Spinal cord (tissue), 10 donors: Measurements from ENCODE around the gene TACR1. TPM values are rescaled to one million over a fixed set of nuclear protein-coding genes. Genes with fewer than 3 reads are reported as not detected.

Experiments used
- DNase-seq, 6 donors: peaks; one replicate each; pipeline versions ENCODE4 v3.0.0 to v3.0.0-alpha.2; 2013 to 2015; ENCODE audit warnings: low spot score in 6 of 6, low read depth in 4 of 6
- H3K27ac ChIP-seq: one replicate; pipeline ENCODE4 v1.5.1; 2013; ENCODE audit warnings: low read depth, low read length, control low read depth
- H3K27me3 ChIP-seq: one replicate; pipeline ENCODE4 v1.6.1; 2013; ENCODE audit warnings: low read length; ENCODE audit not compliant: control insufficient read depth, insufficient read depth
- H3K36me3 ChIP-seq: one replicate; pipeline ENCODE4 v1.6.1; 2013; ENCODE audit warnings: low read length; ENCODE audit not compliant: control insufficient read depth, insufficient read depth
- H3K4me1 ChIP-seq: one replicate; pipeline ENCODE4 v1.6.1; 2013; ENCODE audit warnings: low read length; ENCODE audit not compliant: control insufficient read depth, insufficient read depth
- H3K4me3 ChIP-seq: one replicate; pipeline ENCODE4 v1.5.1; 2013; ENCODE audit warnings: low read depth, low read length, control low read depth
- H3K9me3 ChIP-seq: one replicate; pipeline ENCODE4 v1.6.1; 2013; ENCODE audit warnings: low read length; ENCODE audit not compliant: control insufficient read depth, insufficient read depth
- WGBS: methylation state at CpG from one replicate; pipeline ENCODE4 v1.1.5; 2013; ENCODE audit warnings: missing lambda C conversion rate; ENCODE audit not compliant: insufficient coverage; 5-methylcytosine and 5-hydroxymethylcytosine counted together
- polyA plus RNA-seq, 2 donors: library from polyadenylated mRNA; unstranded; fragments of 120-200 nt; gene quantifications; one replicate each; pipeline ENCODE4 v1.2.1, GENCODE V29; 2013; ENCODE audit not compliant: insufficient read length in 2 of 2
- total RNA-seq, 2 donors: library from RNA; depleted of rRNA in 1 of 2; stranded (reverse); fragments of 120-200 nt in 1 of 2; fragments of >200 nt in 1 of 2; gene quantifications; one replicate each; pipeline versions ENCODE4 v1.2.3 to v1.2.4, GENCODE V29; 2013 to 2014
- donor health status: healthy.

The TACR1 gene
- total and polyA plus RNA-seq, 4 donors = 1.7 to 7.8 (median 6.8) TPM

- no peaks in the 10 kb centered on the region for H3K9me3 ChIP-seq
- H3K36me3 ChIP-seq = no peaks in the 10 kb centered on the region
- H3K4me1 ChIP-seq = no peaks in the 10 kb centered on the region
- no peak overlapping the region for H3K27ac ChIP-seq
- DNase-seq = no peak
- WGBS = 100% methylated on average over 1 of the region's 4 CpGs
- no peaks in the 10 kb centered on the region for H3K27me3 ChIP-seq
- H3K4me3 ChIP-seq = no peak overlapping the region
Measured at GRCh38 chr2:75077909-75078308, 121.4 kb downstream of the TACR1 start.

- no peaks in the 10 kb centered on the region for H3K9me3 ChIP-seq
- no peaks in the 10 kb centered on the region for H3K4me1 ChIP-seq
- WGBS = 57% methylated on average over 2 of the region's 2 CpGs
- peak in 1 of 6 donors; percentile 62 for DNase-seq
- H3K27me3 ChIP-seq = no peaks in the 10 kb centered on the region
- no peaks in the 10 kb centered on the region for H3K36me3 ChIP-seq
- no peak overlapping the region for H3K4me3 ChIP-seq
- H3K27ac ChIP-seq = no peak overlapping the region
Measured at GRCh38 chr2:75076088-75076487, 123.2 kb downstream of the TACR1 start.

- WGBS = 100% methylated on average over 1 of the region's 1 CpG
- Histone ChIP-seq H3K36me3 (no peaks in the 10 kb centered on the region), H3K4me1 (no peaks in the 10 kb centered on the region), H3K4me3 (no peak overlapping the region), H3K27ac (no peak overlapping the region), H3K27me3 (no peaks in the 10 kb centered on the region), H3K9me3 (no peaks in the 10 kb centered on the region)
- no peak for DNase-seq
Measured at GRCh38 chr2:75074708-75075107, 124.6 kb downstream of the TACR1 start.

DNA sequence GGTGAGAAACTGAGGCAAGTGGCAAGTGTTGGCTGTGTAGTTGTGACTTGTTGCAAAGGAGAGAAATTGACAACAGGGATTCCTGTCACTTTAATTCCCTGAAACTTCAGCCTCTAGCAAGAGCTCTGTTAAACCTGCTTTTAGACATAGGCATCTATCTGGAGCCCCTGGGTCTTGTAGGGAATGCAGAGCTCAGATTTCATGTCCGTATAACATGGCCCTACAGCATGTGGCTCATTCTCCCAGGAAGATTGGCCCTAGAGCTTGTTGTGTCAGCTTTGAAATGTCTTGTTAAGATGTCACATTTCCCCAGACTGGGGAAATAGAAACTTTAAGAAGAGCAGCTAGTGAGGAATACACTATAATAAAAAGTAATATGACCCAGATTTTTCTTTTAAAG is 125.1 kb downstream of the TACR1 start:
- no peak for DNase-seq
- no CpG with 5 or more reads among the region's 1 CpG for WGBS
- Histone ChIP-seq H3K27ac (no peak overlapping the region), H3K27me3 (no peaks in the 10 kb centered on the region), H3K36me3 (no peaks in the 10 kb centered on the region), H3K4me3 (no peak overlapping the region), H3K4me1 (no peaks in the 10 kb centered on the region), H3K9me3 (no peaks in the 10 kb centered on the region)

- H3K27ac ChIP-seq = no peak overlapping the region
- H3K4me1 ChIP-seq = no peaks in the 10 kb centered on the region
- no peak overlapping the region for H3K4me3 ChIP-seq
- no peak for DNase-seq
- H3K27me3 ChIP-seq = no peaks in the 10 kb centered on the region
- 72% methylated on average over 5 of the region's 5 CpGs for WGBS
- no peaks in the 10 kb centered on the region for H3K36me3 ChIP-seq
- H3K9me3 ChIP-seq = no peaks in the 10 kb centered on the region
Measured at GRCh38 chr2:75071766-75072165, 127.6 kb downstream of the TACR1 start.

GRCh38 chr2:75068546-75068945 is 130.8 kb downstream of the TACR1 start:
- H3K4me1 ChIP-seq = no peaks in the 10 kb centered on the region
- no peaks in the 10 kb centered on the region for H3K27me3 ChIP-seq
- no peak overlapping the region for H3K4me3 ChIP-seq
- H3K27ac ChIP-seq = no peak overlapping the region
- WGBS = 100% methylated on average over 1 of the region's 1 CpG
- DNase-seq = no peak
- no peaks in the 10 kb centered on the region for H3K9me3 ChIP-seq
- no peaks in the 10 kb centered on the region for H3K36me3 ChIP-seq

DNA sequence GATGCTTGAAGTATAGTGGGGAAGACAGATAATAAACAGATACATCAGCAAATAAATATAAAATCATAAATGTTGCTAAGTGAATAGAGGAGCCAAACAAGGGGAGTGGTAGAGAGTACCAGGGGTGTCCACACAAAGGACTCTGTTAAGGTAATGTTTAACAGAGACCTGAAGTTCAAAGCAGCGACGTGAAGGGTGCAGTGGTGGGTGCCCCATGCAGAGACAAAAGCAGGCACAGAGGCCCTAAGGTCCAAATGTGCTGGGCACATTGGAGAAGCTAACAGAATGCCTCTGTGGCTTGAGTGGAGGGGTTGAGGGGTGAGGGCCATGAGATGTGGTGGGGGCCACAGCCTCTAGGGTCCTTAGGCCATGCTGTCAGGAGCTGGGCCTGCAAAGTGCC is 131.8 kb downstream of the TACR1 start:
- Histone ChIP-seq H3K27ac (no peak overlapping the region), H3K4me3 (no peak overlapping the region), H3K27me3 (no peaks in the 10 kb centered on the region), H3K9me3 (no peaks in the 10 kb centered on the region), H3K4me1 (no peaks in the 10 kb centered on the region), H3K36me3 (no peaks in the 10 kb centered on the region)
- WGBS = 97% methylated on average over 2 of the region's 2 CpGs
- DNase-seq = no peak

DNA sequence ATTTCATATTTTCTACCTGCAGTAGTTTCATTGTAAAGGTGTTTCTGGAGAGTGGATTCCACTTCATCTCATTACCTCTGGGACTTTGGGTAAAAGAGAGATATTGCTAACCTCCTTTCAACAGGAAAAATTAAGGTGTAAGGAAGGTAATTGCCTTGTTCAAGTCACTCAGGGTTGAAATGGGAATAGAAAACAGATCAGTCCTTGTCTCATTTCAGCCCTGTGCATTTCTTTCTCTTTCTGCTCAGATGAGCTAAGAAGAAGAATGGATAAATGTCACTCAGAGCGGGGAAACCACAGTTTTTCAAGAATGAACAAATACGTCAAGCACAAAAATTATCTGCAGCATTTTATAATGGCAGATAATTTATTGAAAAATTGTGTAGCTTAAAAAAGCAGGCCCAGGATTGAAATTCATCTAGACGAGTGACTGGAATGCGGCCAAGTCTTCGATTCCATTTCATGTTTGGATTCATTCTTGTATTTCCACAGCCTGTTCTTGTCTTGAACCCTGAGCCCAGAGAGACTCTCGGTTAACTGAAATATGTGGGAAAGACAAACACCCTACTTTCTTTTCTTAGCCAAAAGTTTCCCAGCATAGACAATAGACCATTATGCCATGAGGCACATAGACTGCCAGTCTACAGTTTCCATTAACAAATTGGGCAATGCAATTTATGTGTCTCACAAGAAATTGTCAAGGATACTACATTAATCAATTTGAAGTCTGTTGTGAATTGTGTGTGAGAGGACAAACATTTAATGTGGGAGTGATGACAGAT is 133.0 kb downstream of the TACR1 start:
- no peaks in the 10 kb centered on the region for H3K36me3 ChIP-seq
- H3K4me3 ChIP-seq = no peak overlapping the region
- no peaks in the 10 kb centered on the region for H3K4me1 ChIP-seq
- no peaks in the 10 kb centered on the region for H3K9me3 ChIP-seq
- DNase-seq = peak in 2 of 6 donors; percentile 32 to 55
- H3K27ac ChIP-seq = no peak overlapping the region
- H3K27me3 ChIP-seq = no peaks in the 10 kb centered on the region
- 48% methylated on average over 3 of the region's 6 CpGs for WGBS

GRCh38 chr2:75065402-75066008 is 133.8 kb downstream of the TACR1 start:
- Histone ChIP-seq H3K27me3 (no peaks in the 10 kb centered on the region), H3K27ac (no peak overlapping the region), H3K9me3 (no peaks in the 10 kb centered on the region), H3K36me3 (no peaks in the 10 kb centered on the region), H3K4me3 (no peak overlapping the region), H3K4me1 (no peaks in the 10 kb centered on the region)
- no peak for DNase-seq
- 90% methylated on average over 6 of the region's 8 CpGs for WGBS
